Dendritic cell treated with granulocyte-macrophage colony-stimulating factor and Interleukin-4, amounts not matched to agents 40 ng/mL and 50 ng/mL, for 4 days (primary cell): ENCODE data around the gene RCN2.
"Not testable (repeated sequence)": the region's sequence is repeated elsewhere in the genome, so short reads cannot be mapped to it uniquely, and the experiment has no call there.

Experiments used
- H3K27ac Mint-ChIP-seq: one replicate; pipeline ENCODE4 v1.8.0; 2022; ENCODE audit warnings: mild to moderate bottlenecking, mixed read lengths
- H3K27me3 Mint-ChIP-seq: one replicate; pipeline ENCODE4 v1.8.0; 2022; ENCODE audit warnings: mild to moderate bottlenecking, mixed read lengths
- H3K36me3 Mint-ChIP-seq: one replicate; pipeline ENCODE4 v1.8.0; 2022; ENCODE audit warnings: low read depth, mixed read lengths
- H3K4me1 Mint-ChIP-seq: one replicate; pipeline ENCODE4 v1.8.0; 2022; ENCODE audit warnings: low read depth, mixed read lengths
- H3K4me3 Mint-ChIP-seq: one replicate; pipeline ENCODE4 v1.8.0; 2022; ENCODE audit warnings: mild to moderate bottlenecking, moderate library complexity, mixed read lengths
- H3K9me3 Mint-ChIP-seq: one replicate; pipeline ENCODE4 v1.8.0; 2022; ENCODE audit warnings: mixed read lengths
- intact Hi-C: fragments of 100-400 bp; cut with micrococcal nuclease; formaldehyde crosslinking; loops from one replicate; pipeline ENCODE4 v1.15.0; 2022

The RCN2 gene

GRCh38 chr15:76945494-76946093 lies 14.0 kb downstream of the RCN2 start:
- H3K4me3 Mint-ChIP-seq: no peak overlapping the region

GRCh38 chr15:76947454-76947853 lies 15.9 kb downstream of the RCN2 start:
- Mint-ChIP-seq H3K27me3 (no peaks in the 10 kb centered on the region), H3K4me1 (no peaks in the 10 kb centered on the region), H3K4me3 (no peak overlapping the region), H3K36me3 (peaks cover 66% of the 10 kb centered on the region), H3K9me3 (no peaks in the 10 kb centered on the region), H3K27ac (no peak overlapping the region)
- intact Hi-C loops: no loop called here

More at GRCh38 chr15:76945494-76946093, 14.0 kb downstream of the RCN2 start:
- Mint-ChIP-seq H3K27ac (no peak overlapping the region), H3K27me3 (no peaks in the 10 kb centered on the region), H3K4me1 (no peaks in the 10 kb centered on the region), H3K36me3 (peaks cover 61% of the 10 kb centered on the region), H3K9me3 (no peaks in the 10 kb centered on the region)
- intact Hi-C loops: no loop called here

- peaks cover 38% of the 10 kb centered on the region for H3K36me3 Mint-ChIP-seq
- no peaks in the 10 kb centered on the region for H3K27me3 Mint-ChIP-seq
- no peak overlapping the region for H3K27ac Mint-ChIP-seq
- no peaks in the 10 kb centered on the region for H3K9me3 Mint-ChIP-seq
- no peak overlapping the region for H3K4me3 Mint-ChIP-seq
- intact Hi-C loops: no loop called here
- no peaks in the 10 kb centered on the region for H3K4me1 Mint-ChIP-seq
These were observed 19.7 kb downstream of the RCN2 start for GRCh38 chr15:76951220-76951619.

GRCh38 chr15:76953913-76954312 lies 22.4 kb downstream of the RCN2 start:
- H3K4me3 Mint-ChIP-seq: no peak overlapping the region
- no peaks in the 10 kb centered on the region for H3K27me3 Mint-ChIP-seq
- no peaks in the 10 kb centered on the region for H3K4me1 Mint-ChIP-seq
- intact Hi-C loops: no loop called here
- H3K9me3 Mint-ChIP-seq: no peaks in the 10 kb centered on the region
- H3K27ac Mint-ChIP-seq: no peak overlapping the region
- H3K36me3 Mint-ChIP-seq: peaks cover 17% of the 10 kb centered on the region

GRCh38 chr15:76954744-76955143 lies 23.2 kb downstream of the RCN2 start:
- no peak overlapping the region for H3K27ac Mint-ChIP-seq
- H3K36me3 Mint-ChIP-seq: peaks cover 13% of the 10 kb centered on the region
- intact Hi-C loops: no loop called here
- no peaks in the 10 kb centered on the region for H3K4me1 Mint-ChIP-seq
- no peaks in the 10 kb centered on the region for H3K9me3 Mint-ChIP-seq
- no peaks in the 10 kb centered on the region for H3K27me3 Mint-ChIP-seq
- no peak overlapping the region for H3K4me3 Mint-ChIP-seq

- peaks cover 7% of the 10 kb centered on the region for H3K27me3 Mint-ChIP-seq
These were observed 29.9 kb downstream of the RCN2 start for GRCh38 chr15:76961268-76962011.

GRCh38 chr15:76962337-76963013 lies 30.9 kb downstream of the RCN2 start:
- H3K4me3 Mint-ChIP-seq: no peak overlapping the region
- intact Hi-C loops: no loop called here
- H3K4me1 Mint-ChIP-seq: no peaks in the 10 kb centered on the region

More at GRCh38 chr15:76961268-76962011, 29.9 kb downstream of the RCN2 start:
- H3K4me3 Mint-ChIP-seq: no peak overlapping the region
- H3K9me3 Mint-ChIP-seq: no peaks in the 10 kb centered on the region
- no peaks in the 10 kb centered on the region for H3K4me1 Mint-ChIP-seq
- intact Hi-C loops: no loop called here
- no peaks in the 10 kb centered on the region for H3K36me3 Mint-ChIP-seq
- H3K27ac Mint-ChIP-seq: no peak overlapping the region

GRCh38 chr15:76963596-76963995 lies 32.0 kb downstream of the RCN2 start:
- H3K27ac Mint-ChIP-seq: no peak overlapping the region
- H3K36me3 Mint-ChIP-seq: no peaks in the 10 kb centered on the region
- no peak overlapping the region for H3K4me3 Mint-ChIP-seq
- no peaks in the 10 kb centered on the region for H3K4me1 Mint-ChIP-seq
- peaks cover 8% of the 10 kb centered on the region for H3K27me3 Mint-ChIP-seq
- no peaks in the 10 kb centered on the region for H3K9me3 Mint-ChIP-seq
- intact Hi-C loops: no loop called here

More at GRCh38 chr15:76962337-76963013, 30.9 kb downstream of the RCN2 start:
- Mint-ChIP-seq H3K9me3 (no peaks in the 10 kb centered on the region), H3K36me3 (no peaks in the 10 kb centered on the region), H3K27ac (no peak overlapping the region), H3K27me3 (peaks cover 8% of the 10 kb centered on the region)

GRCh38 chr15:76964157-76964556 lies 32.6 kb downstream of the RCN2 start:
- Mint-ChIP-seq H3K36me3 (no peaks in the 10 kb centered on the region), H3K4me1 (no peaks in the 10 kb centered on the region), H3K27me3 (peaks cover 8% of the 10 kb centered on the region), H3K4me3 (no peak overlapping the region), H3K9me3 (no peaks in the 10 kb centered on the region), H3K27ac (no peak overlapping the region)
- intact Hi-C loops: no loop called here

- H3K4me3 Mint-ChIP-seq, H3K4me1 Mint-ChIP-seq, H3K9me3 Mint-ChIP-seq, H3K27ac Mint-ChIP-seq, H3K27me3 Mint-ChIP-seq, H3K36me3 Mint-ChIP-seq, intact Hi-C loops: not testable (repeated sequence)
These were observed 34.5 kb downstream of the RCN2 start for GRCh38 chr15:76966051-76966450.

- H3K36me3 Mint-ChIP-seq: no peaks in the 10 kb centered on the region
- H3K4me3 Mint-ChIP-seq: no peak overlapping the region
- H3K27me3 Mint-ChIP-seq: peaks cover 8% of the 10 kb centered on the region
- no peaks in the 10 kb centered on the region for H3K4me1 Mint-ChIP-seq
- no peaks in the 10 kb centered on the region for H3K9me3 Mint-ChIP-seq
- intact Hi-C loops: no loop called here
- H3K27ac Mint-ChIP-seq: no peak overlapping the region
These were observed 35.5 kb downstream of the RCN2 start for GRCh38 chr15:76967067-76967466.

GRCh38 chr15:76968306-76968705 lies 36.8 kb downstream of the RCN2 start:
- Mint-ChIP-seq H3K27ac (no peak overlapping the region), H3K9me3 (no peaks in the 10 kb centered on the region), H3K27me3 (peaks cover 7% of the 10 kb centered on the region), H3K36me3 (no peaks in the 10 kb centered on the region), H3K4me3 (no peak overlapping the region), H3K4me1 (peaks cover under 1% of the 10 kb centered on the region)
- intact Hi-C loops: no loop called here

GRCh38 chr15:76972389-76973361 lies 41.1 kb downstream of the RCN2 start:
- intact Hi-C loops: loop anchor here (1.0 to 10.0 kb wide), 3 partner anchors 52 to 524 kb away; no protein-coding TSS in a partner anchor
- Mint-ChIP-seq H3K4me1 (peaks cover 33% of the 10 kb centered on the region), H3K27ac (no peak overlapping the region)

More at GRCh38 chr15:76972389-76973361, 41.1 kb downstream of the RCN2 start:
- Mint-ChIP-seq H3K4me3 (no peak overlapping the region), H3K27me3 (no peaks in the 10 kb centered on the region), H3K36me3 (no peaks in the 10 kb centered on the region), H3K9me3 (no peaks in the 10 kb centered on the region)
